GM21526 (cell line): ENCODE data around the gene HEPHL1.
A peak's percentile ranks its signal among the peaks of the same experiment; 100 is the strongest.
"Not testable (repeated sequence)": the region's sequence is repeated elsewhere in the genome, so short reads cannot be mapped to it uniquely, and the experiment has no call there.

Source experiments
- ATAC-seq: cut with Tn5 transposase; IDR thresholded peaks from one replicate; pipeline ENCODE4 v1.9.1; 2021; ENCODE audit warnings: moderate library complexity; ENCODE audit not compliant: unreplicated experiment, low FRiP score

Gene HEPHL1

GRCh38 chr11:94084164-94084563, 63.0 kb downstream of the HEPHL1 start:
- ATAC-seq = no peak

DNA sequence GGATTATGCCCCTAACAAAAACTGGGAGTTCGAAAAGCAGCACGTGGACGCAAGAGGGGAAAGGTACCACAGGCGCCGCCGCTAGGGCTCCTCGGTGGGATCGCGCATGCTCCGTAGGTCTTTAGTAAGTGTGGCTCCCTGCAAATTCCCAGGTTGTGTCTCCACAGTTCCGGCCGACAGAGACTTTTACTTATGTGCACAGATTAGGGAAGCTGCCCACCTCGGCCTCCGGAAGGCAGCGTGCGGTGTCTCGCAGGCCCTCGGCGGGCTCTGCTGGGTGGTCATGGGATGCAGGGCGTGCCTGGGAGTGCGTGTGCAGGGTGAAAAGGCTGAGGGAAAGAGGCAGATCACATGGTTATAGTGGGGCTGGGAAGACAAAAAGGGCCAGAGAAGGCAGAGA, 67.8 kb downstream of the HEPHL1 start:
- no peak for ATAC-seq

DNA sequence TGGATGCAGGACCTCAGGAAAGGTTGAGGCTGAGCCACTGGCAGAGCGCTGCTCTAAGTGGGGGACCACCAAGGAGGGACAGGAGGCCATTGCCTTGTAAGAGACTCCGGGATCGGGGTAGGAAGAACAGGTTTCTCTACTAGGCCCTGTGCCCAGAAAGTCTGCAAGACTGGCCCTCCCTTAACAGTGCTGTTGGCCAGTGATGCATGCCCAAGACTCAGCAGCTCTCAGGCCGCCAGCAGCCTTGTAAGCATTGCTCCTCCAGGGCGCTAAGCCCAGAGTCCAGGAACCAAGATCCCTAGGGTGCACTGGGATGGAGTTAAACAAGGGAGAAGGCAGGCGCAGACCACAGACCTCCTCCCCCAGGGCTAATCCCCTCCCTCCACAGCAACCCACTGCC, 68.2 kb downstream of the HEPHL1 start:
- no peak for ATAC-seq

GRCh38 chr11:94090401-94090800, 69.2 kb downstream of the HEPHL1 start:
- ATAC-seq = no peak

DNA sequence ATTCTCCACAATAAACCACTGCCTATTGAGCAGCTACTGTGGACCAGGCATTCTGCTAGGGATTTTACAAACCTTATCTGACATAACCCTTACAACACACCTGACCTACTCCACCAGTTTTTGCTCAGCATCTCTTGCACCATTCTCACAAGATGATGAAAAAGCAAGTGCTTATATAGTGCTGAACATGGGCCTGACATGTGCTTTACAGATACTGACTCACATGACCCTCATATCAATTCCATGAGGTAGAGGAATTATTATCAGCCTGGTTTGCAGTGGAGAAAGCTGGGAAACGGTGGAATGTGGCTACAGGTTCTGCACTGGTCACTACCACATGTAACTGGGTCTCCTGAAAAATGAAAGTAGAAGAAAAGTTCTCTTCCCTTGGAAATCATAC, 69.9 kb downstream of the HEPHL1 start:
- no peak for ATAC-seq

- ATAC-seq = no peak
Observed at GRCh38 chr11:94100253-94100652, 79.1 kb downstream of the HEPHL1 start.

DNA sequence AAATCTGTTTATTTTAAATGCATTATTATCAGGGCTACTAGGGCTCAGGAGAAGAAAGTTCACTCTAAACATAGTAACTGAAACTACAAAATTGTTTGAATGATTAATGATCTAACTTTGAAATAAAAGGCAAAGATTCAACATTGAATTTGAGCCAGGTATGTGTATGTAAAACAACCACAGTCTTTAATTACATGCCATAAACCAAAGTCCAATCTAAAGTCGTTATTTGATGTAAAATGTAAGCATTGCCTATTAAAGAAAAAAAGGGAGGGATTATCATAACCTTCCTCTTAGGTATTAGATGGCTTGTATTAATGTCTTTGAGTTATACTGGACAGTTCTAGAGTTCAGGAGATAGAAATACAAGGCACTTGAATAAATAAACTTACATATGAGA, 82.3 kb downstream of the HEPHL1 start:
- ATAC-seq = no peak

GRCh38 chr11:94104734-94105133, 83.6 kb downstream of the HEPHL1 start:
- no peak for ATAC-seq

DNA sequence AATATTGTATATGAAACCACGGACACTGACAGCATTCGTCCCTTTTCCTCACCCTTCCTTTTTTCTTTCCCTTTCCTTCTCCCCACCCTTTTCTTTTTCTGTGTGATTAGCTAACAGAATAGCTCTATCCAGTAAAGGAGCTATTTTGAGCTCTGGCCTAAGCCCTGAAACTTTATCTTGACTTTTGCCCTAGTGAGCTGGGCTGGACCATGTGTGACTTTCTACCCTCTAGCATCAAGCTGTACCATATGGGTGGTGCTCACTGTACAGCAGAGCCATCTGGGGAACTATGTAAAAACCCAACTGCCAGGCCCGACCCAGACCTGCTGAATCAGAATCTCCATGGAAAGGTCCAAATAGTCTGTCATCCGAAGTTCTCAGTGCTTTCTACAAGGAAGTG, 85.6 kb downstream of the HEPHL1 start:
- no peak for ATAC-seq

DNA sequence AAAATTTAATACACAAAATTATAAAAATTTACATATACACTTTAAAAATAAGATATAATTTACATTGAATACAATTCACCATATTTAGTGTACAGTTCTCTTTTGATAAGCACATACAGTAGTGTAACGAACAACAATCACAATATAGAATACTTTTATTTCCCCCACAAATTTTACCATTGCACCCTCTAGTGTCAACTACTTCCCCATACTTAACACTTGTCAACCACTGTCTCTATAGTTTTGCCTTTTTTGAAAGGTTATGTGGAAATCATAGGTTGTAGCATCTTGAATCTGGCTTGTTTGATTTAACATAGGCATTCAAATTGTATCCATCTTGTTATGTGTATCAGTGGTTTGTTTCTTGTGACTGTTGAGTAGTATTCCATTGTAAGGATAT, 86.2 kb downstream of the HEPHL1 start:
- ATAC-seq = no peak

- no peak for ATAC-seq
Observed at GRCh38 chr11:94111241-94111640, 90.1 kb downstream of the HEPHL1 start.

GRCh38 chr11:94111660-94112059, 90.5 kb downstream of the HEPHL1 start:
- ATAC-seq = no peak

GRCh38 chr11:94112206-94112953, 91.2 kb downstream of the HEPHL1 start:
- no peak for ATAC-seq

DNA sequence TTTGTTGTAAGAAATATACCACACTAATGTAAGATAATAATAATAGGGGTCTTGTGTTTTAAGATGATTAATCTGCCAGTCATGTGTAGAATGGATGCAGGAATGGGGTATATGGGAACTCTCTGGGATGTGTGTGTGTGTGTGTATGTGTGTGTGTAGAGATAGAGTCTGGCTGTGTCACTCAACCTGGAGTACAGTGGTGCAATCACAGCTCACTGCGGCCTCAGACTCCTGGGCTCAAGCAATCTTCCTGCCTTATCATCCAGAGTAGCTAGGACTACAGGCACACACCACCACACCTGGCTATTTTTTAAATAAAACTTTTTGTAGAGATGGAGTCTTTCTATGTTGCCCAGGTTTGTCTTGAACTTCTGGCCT, 96.0 kb downstream of the HEPHL1 start:
- ATAC-seq = no peak

- no peak for ATAC-seq
Observed at GRCh38 chr11:94117871-94118270, 96.7 kb downstream of the HEPHL1 start.

GRCh38 chr11:94119676-94120075, 98.5 kb downstream of the HEPHL1 start:
- not testable (repeated sequence) for ATAC-seq

- not testable (repeated sequence) for ATAC-seq
Observed at GRCh38 chr11:94120516-94120915, 99.4 kb downstream of the HEPHL1 start.

GRCh38 chr11:94120946-94121345, 99.8 kb downstream of the HEPHL1 start:
- no peak for ATAC-seq

- ATAC-seq = no peak
Observed at GRCh38 chr11:94125407-94126115, 104.4 kb downstream of the HEPHL1 start.

DNA sequence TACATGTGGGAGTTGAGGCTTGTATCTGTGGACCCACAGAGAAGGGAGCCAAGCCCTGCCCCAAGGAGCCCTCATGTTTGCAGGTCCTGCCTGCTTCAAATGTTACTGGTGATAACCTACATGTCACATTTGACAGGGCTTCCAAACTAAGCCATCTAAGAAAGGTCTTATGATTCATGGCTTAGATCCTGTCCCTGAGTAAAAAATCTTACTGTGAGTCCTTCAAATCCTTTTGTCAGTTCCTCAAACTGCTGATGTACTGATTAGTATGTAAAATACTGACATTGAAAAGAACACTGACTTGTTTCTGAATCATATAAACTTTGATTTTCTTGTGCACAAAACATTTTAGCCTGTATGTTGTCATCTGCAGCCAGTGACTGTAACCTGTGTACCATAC, 106.5 kb downstream of the HEPHL1 start:
- ATAC-seq = no peak

DNA sequence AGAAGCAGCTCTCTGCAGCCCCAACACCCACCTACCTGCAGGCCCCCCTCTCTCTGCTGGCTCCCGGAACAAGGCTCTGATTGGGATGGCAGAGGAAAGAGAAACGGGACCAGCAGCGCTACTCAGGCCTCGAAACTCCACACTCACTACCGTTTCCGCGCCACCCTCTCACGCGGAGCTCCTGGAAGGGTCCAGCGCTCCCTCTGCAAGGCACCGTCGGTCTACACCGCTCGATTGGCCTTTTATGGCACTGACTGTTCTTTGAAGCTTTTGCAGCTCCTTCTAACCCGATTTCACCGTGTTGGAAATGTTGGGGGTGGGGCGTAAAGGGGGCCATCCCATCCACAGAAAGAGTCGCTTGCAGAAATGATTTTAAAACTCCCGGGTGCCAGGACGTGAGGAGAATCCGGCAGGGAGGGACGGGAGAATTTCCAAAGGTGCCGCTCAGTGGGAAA, 107.2 kb downstream of the HEPHL1 start:
- ATAC-seq = peak; percentile 26
